Measurements from ENCODE around the gene PDE10A.

PDE10A gene

GRCh38 chr6:165487950-165488349 lies 175.1 kb downstream of the PDE10A start:
- no peak for TF ChIP-seq GATA3 (IDR thresholded peaks at IDR 0.05; ENCODE audit: low read depth, low read length)
- TF ChIP-seq GATA2 (IDR thresholded peaks at IDR 0.05; ENCODE audit: low read depth, low read length) = no peak

- TF ChIP-seq GATA2 (IDR thresholded peaks at IDR 0.05; ENCODE audit: low read depth, low read length) (no peak), GATA3 (IDR thresholded peaks at IDR 0.05; ENCODE audit: low read depth, low read length) (no peak)
These were observed 175.7 kb downstream of the PDE10A start for GRCh38 chr6:165487347-165487746.

GRCh38 chr6:165486183-165487137 lies 176.6 kb downstream of the PDE10A start:
- TF ChIP-seq GATA3 (IDR thresholded peaks at IDR 0.05; ENCODE audit: low read depth, low read length) = no peak
- no peak for TF ChIP-seq GATA2 (IDR thresholded peaks at IDR 0.05; ENCODE audit: low read depth, low read length)

- TF ChIP-seq GATA3 (IDR thresholded peaks at IDR 0.05; ENCODE audit: low read depth, low read length) (no peak), GATA2 (IDR thresholded peaks at IDR 0.05; ENCODE audit: low read depth, low read length) (no peak)
These were observed 178.7 kb downstream of the PDE10A start for GRCh38 chr6:165484178-165484889.

- TF ChIP-seq GATA3 (IDR thresholded peaks at IDR 0.05; ENCODE audit: low read depth, low read length) (no peak), GATA2 (IDR thresholded peaks at IDR 0.05; ENCODE audit: low read depth, low read length) (no peak)
These were observed 181.1 kb downstream of the PDE10A start for GRCh38 chr6:165481921-165482320.

- TF ChIP-seq GATA3 (IDR thresholded peaks at IDR 0.05; ENCODE audit: low read depth, low read length) = no peak
- no peak for TF ChIP-seq GATA2 (IDR thresholded peaks at IDR 0.05; ENCODE audit: low read depth, low read length)
These were observed 182.1 kb downstream of the PDE10A start for GRCh38 chr6:165480916-165481315.

- no peak for TF ChIP-seq GATA3 (IDR thresholded peaks at IDR 0.05; ENCODE audit: low read depth, low read length)
- TF ChIP-seq GATA2 (IDR thresholded peaks at IDR 0.05; ENCODE audit: low read depth, low read length) = no peak
These were observed 184.5 kb downstream of the PDE10A start for GRCh38 chr6:165478581-165478980.

- TF ChIP-seq GATA2 (IDR thresholded peaks at IDR 0.05; ENCODE audit: low read depth, low read length) = no peak
- no peak for TF ChIP-seq GATA3 (IDR thresholded peaks at IDR 0.05; ENCODE audit: low read depth, low read length)
These were observed 193.6 kb downstream of the PDE10A start for GRCh38 chr6:165469483-165469882.

- TF ChIP-seq GATA3 (IDR thresholded peaks at IDR 0.05; ENCODE audit: low read depth, low read length) = no peak
- no peak for TF ChIP-seq GATA2 (IDR thresholded peaks at IDR 0.05; ENCODE audit: low read depth, low read length)
These were observed 194.5 kb downstream of the PDE10A start for GRCh38 chr6:165468340-165469235.

GRCh38 chr6:165459605-165460301 lies 203.3 kb downstream of the PDE10A start:
- peak; percentile 52 for TF ChIP-seq GATA2 (IDR thresholded peaks at IDR 0.05; ENCODE audit: low read depth, low read length)
- TF ChIP-seq GATA3 (IDR thresholded peaks at IDR 0.05; ENCODE audit: low read depth, low read length) = peak; percentile 48; the same call in 1 of the 2 replicates

- TF ChIP-seq GATA2 (IDR thresholded peaks at IDR 0.05; ENCODE audit: low read depth, low read length) (no peak), GATA3 (IDR thresholded peaks at IDR 0.05; ENCODE audit: low read depth, low read length) (no peak)
These were observed 204.9 kb downstream of the PDE10A start for GRCh38 chr6:165458134-165458533.

GRCh38 chr6:165456286-165456685 lies 206.8 kb downstream of the PDE10A start:
- no peak for TF ChIP-seq GATA3 (IDR thresholded peaks at IDR 0.05; ENCODE audit: low read depth, low read length)
- no peak for TF ChIP-seq GATA2 (IDR thresholded peaks at IDR 0.05; ENCODE audit: low read depth, low read length)

- TF ChIP-seq GATA3 (IDR thresholded peaks at IDR 0.05; ENCODE audit: low read depth, low read length) = no peak
- TF ChIP-seq GATA2 (IDR thresholded peaks at IDR 0.05; ENCODE audit: low read depth, low read length) = no peak
These were observed 207.6 kb downstream of the PDE10A start for GRCh38 chr6:165455488-165455887.

All from SH-SY5Y (cell line).